Caco-2 (cell line): ENCODE results near the gene RLF. TPM values are rescaled to one million over a fixed set of nuclear protein-coding genes. Genes with fewer than 3 reads are reported as not detected.

Source experiments
- BruUV-seq: library from RNA; stranded (reverse); fragments of 400-500 nt; replicated peaks from 2 replicates; lab custom pipeline; 2021; lab: Mats Ljungman, UMichigan
- CTCF ChIA-PET: fragments of 300-600 bp; sonication (Branson Sonifier 250); formaldehyde crosslinking; loops from one replicate; lab custom pipeline; 2022; ENCODE audit warnings: antibody characterized with exemption; lab: Charles Lee
- POLR2A ChIA-PET: fragments of 300-600 bp; sonication (Branson Sonifier 250); formaldehyde crosslinking; loops from one replicate; lab custom pipeline; 2022; ENCODE audit warnings: antibody characterized with exemption; lab: Charles Lee
- DNase-seq, 2 experiments: peaks; one replicate each; pipeline versions ENCODE4 v3.0.0 to v3.0.0-alpha.2; 2020 to 2022
- H3K27me3 ChIP-seq: replicated peaks from 2 replicates; pipeline ENCODE4 v1.6.0; 2011; ENCODE audit warnings: low read length; ENCODE audit not compliant: control insufficient read depth, insufficient read depth
- H3K36me3 ChIP-seq: 2 replicates; pipeline ENCODE4 v1.5.1; 2011; ENCODE audit warnings: low read length; ENCODE audit not compliant: control insufficient read depth, insufficient read depth
- H3K4me1 ChIP-seq: fragments of 250-450 bp; sonication (Bioruptor Pico); 2 replicates; pipeline ENCODE4 v1.5.1; 2020; ENCODE audit warnings: mild to moderate bottlenecking
- H3K4me3 ChIP-seq: 2 replicates; pipeline ENCODE4 v1.5.1; 2011; ENCODE audit warnings: low read depth, mild to moderate bottlenecking, control low read depth, low read length
- H3K9me3 ChIP-seq: fragments of 250-450 bp; sonication (Bioruptor Pico); 2 replicates; pipeline ENCODE4 v1.5.1; 2020; ENCODE audit warnings: mild to moderate bottlenecking, moderate library complexity
- H3K27ac Mint-ChIP-seq: one replicate; pipeline ENCODE4 v1.8.0; 2022; ENCODE audit warnings: mixed read lengths; ENCODE audit not compliant: unreplicated experiment
- H3K27me3 Mint-ChIP-seq: one replicate; pipeline ENCODE4 v1.8.0; 2022; ENCODE audit warnings: mixed read lengths; ENCODE audit not compliant: insufficient read depth, unreplicated experiment
- H3K36me3 Mint-ChIP-seq: one replicate; pipeline ENCODE4 v1.8.0; 2022; ENCODE audit warnings: mild to moderate bottlenecking, mixed read lengths; ENCODE audit not compliant: insufficient read depth, unreplicated experiment
- H3K4me1 Mint-ChIP-seq: one replicate; pipeline ENCODE4 v1.8.0; 2022; ENCODE audit warnings: low read depth, mixed read lengths; ENCODE audit not compliant: unreplicated experiment
- H3K4me3 Mint-ChIP-seq: one replicate; pipeline ENCODE4 v1.8.0; 2022; ENCODE audit warnings: mild to moderate bottlenecking, moderate library complexity, mixed read lengths; ENCODE audit not compliant: unreplicated experiment
- H3K9me3 Mint-ChIP-seq: one replicate; pipeline ENCODE4 v1.8.0; 2022; ENCODE audit warnings: mixed read lengths; ENCODE audit not compliant: unreplicated experiment
- intact Hi-C: fragments of 100-400 bp; cut with micrococcal nuclease; formaldehyde crosslinking; loops from one replicate; pipeline ENCODE4 v1.10.0; 2022; ENCODE audit not compliant: unreplicated experiment
- total RNA-seq: library from RNA; stranded (reverse); gene quantifications from 2 replicates; pipeline ENCODE4 v1.2.3, GENCODE V29; 2022
- TF ChIP-seq, protein P1 (sequence below), 2 experiments: fragments of 200-600 bp in 1 of 2; IDR thresholded peaks; 1 replicate in 1 of 2; 2 replicates in 1 of 2; pipeline versions ENCODE4 v1.5.1 to v1.8.0; 2011 to 2022; ENCODE audit warnings: antibody characterized with exemption in 1 of 2, control low read depth in 1 of 2, inconsistent platforms in 1 of 2, low read depth in 1 of 2, low read length in 1 of 2, mild to moderate bottlenecking in 1 of 2, moderate library complexity in 1 of 2; ENCODE audit not compliant: insufficient read depth in 1 of 2, severe bottlenecking in 1 of 2, unreplicated experiment in 1 of 2

The RLF gene
- total RNA-seq, 1 experiment from 2014 or later: 11.6 TPM

DNA sequence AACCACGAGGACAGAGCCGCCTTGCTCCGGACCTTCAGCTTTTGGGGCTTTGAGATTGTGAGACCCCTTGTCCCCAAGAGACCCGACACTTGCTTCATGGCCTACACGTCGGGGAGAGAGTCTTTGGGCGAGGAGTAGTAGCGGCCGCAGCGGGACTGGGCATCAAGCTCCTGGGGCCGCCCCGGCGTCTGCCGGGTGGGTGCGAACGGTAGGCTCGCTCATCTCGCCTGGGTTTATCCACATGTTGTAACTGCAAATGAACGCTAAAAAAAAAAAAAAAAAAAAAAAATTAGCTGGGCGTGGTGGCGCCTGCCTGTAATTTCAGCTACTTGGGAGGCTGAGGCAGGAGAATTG is 27.9 kb upstream of the RLF start:
- H3K27ac Mint-ChIP-seq: no peak overlapping the region
- Histone ChIP-seq H3K4me3 (no peak overlapping the region), H3K36me3 (no peaks in the 10 kb centered on the region), H3K27me3 (no peaks in the 10 kb centered on the region), H3K9me3 (peaks cover 8% of the 10 kb centered on the region; the same call in 1 of the 2 replicates), H3K4me1 (peaks cover 13% of the 10 kb centered on the region)
- ChIA-PET POLR2A (interaction anchor here (0.6 kb wide), 1 partner anchor 9 kb away, joined by 3 read pairs; no protein-coding TSS in a partner anchor), CTCF (interaction anchor here (0.6 kb wide), 1 partner anchor 205 kb away, joined by 5 read pairs; no protein-coding TSS in a partner anchor)
- H3K9me3 Mint-ChIP-seq: no peaks in the 10 kb centered on the region
- no peaks in the 10 kb centered on the region for H3K27me3 Mint-ChIP-seq
- H3K4me3 Mint-ChIP-seq: no peak overlapping the region
- BruUV-seq: no TSS peak
- intact Hi-C loops: no loop called here
- H3K4me1 Mint-ChIP-seq: peaks cover 8% of the 10 kb centered on the region
- no peak for DNase-seq
- peaks cover 6% of the 10 kb centered on the region for H3K36me3 Mint-ChIP-seq
- TF ChIP-seq, protein P1, sequence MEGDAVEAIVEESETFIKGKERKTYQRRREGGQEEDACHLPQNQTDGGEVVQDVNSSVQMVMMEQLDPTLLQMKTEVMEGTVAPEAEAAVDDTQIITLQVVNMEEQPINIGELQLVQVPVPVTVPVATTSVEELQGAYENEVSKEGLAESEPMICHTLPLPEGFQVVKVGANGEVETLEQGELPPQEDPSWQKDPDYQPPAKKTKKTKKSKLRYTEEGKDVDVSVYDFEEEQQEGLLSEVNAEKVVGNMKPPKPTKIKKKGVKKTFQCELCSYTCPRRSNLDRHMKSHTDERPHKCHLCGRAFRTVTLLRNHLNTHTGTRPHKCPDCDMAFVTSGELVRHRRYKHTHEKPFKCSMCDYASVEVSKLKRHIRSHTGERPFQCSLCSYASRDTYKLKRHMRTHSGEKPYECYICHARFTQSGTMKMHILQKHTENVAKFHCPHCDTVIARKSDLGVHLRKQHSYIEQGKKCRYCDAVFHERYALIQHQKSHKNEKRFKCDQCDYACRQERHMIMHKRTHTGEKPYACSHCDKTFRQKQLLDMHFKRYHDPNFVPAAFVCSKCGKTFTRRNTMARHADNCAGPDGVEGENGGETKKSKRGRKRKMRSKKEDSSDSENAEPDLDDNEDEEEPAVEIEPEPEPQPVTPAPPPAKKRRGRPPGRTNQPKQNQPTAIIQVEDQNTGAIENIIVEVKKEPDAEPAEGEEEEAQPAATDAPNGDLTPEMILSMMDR (IDR thresholded peaks at IDR 0.05; ENCODE audit: insufficient read depth in 1 of 2, low read depth in 1 of 2, low read length in 1 of 2, severe bottlenecking in 1 of 2, unreplicated experiment in 1 of 2): no peak

GRCh38 chr1:40133839-40134238 is 27.3 kb upstream of the RLF start:
- no TSS peak for BruUV-seq
- Mint-ChIP-seq H3K27me3 (no peaks in the 10 kb centered on the region), H3K4me3 (no peak overlapping the region), H3K36me3 (peaks cover 6% of the 10 kb centered on the region), H3K9me3 (peaks cover 1% of the 10 kb centered on the region), H3K4me1 (peaks cover 8% of the 10 kb centered on the region), H3K27ac (no peak overlapping the region)
- Histone ChIP-seq H3K27me3 (no peaks in the 10 kb centered on the region), H3K4me1 (peaks cover 13% of the 10 kb centered on the region), H3K36me3 (no peaks in the 10 kb centered on the region), H3K4me3 (no peak overlapping the region), H3K9me3 (peaks cover 10% of the 10 kb centered on the region; the same call in 1 of the 2 replicates)
- TF ChIP-seq, protein P1 (IDR thresholded peaks at IDR 0.05; ENCODE audit: insufficient read depth in 1 of 2, low read depth in 1 of 2, low read length in 1 of 2, severe bottlenecking in 1 of 2, unreplicated experiment in 1 of 2): no peak
- ChIA-PET CTCF (no interaction called here), POLR2A (interaction anchor here (0.6 kb wide), 1 partner anchor 10 kb away, joined by 3 read pairs; no protein-coding TSS in a partner anchor)
- intact Hi-C loops: no loop called here
- no peak for DNase-seq

DNA sequence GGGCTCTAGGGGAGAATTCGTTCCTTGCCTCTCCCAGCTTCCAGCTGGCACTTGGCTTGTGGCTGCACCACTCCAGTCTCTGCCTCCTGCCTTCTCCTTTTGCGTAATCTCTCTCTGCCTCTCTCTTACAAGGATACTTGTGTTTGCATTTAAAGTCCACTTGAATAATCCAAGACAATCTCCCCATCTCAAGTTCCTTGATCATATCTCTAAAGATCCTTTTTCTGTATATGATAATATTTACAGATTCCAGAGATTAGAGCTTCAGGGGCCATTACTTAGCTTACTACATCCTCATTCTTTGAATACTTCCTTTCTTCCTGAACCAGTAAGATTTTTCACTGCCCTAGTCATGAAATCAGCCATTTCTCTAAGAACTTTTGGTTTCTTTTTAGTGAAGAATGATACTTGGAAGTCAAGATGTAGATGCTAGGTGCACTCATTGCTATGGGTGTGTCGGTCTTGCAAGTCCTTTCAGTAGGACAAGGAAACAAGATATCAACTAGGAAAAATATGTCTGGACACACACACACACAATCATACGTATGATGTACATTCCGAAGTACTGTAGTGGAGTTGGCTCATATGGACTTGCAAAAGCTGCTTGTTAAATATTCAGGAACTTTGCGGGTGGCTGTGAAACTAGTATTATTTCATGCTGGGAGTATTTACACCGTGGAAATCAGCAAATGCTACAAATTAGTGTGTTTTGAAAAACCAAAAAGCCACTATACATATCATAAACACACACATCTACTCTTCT is 20.8 kb upstream of the RLF start:
- H3K9me3 ChIP-seq: peaks cover 10% of the 10 kb centered on the region; the same call in 1 of the 2 replicates
- no peak overlapping the region for H3K4me3 ChIP-seq
- Mint-ChIP-seq H3K4me3 (peak overlapping the region; percentile 47), H3K27me3 (no peaks in the 10 kb centered on the region), H3K27ac (peak overlapping the region; percentile 26), H3K9me3 (peaks cover 15% of the 10 kb centered on the region), H3K4me1 (peaks cover 19% of the 10 kb centered on the region), H3K36me3 (peaks cover 15% of the 10 kb centered on the region)
- CTCF ChIA-PET: interaction anchor here (0.5 to 0.9 kb wide), 4 partner anchors 12 to 198 kb away, joined by 3 to 4 read pairs (median 3); no protein-coding TSS in a partner anchor
- peak; percentile 49 to 63 for DNase-seq
- POLR2A ChIA-PET: interaction anchor here (0.5 to 0.7 kb wide), 2 partner anchors 12 to 96 kb away, joined by 3 to 9 read pairs; no protein-coding TSS in a partner anchor
- H3K4me1 ChIP-seq: peaks cover 13% of the 10 kb centered on the region
- H3K27me3 ChIP-seq: no peaks in the 10 kb centered on the region
- BruUV-seq: no TSS peak
- H3K36me3 ChIP-seq: no peaks in the 10 kb centered on the region
- intact Hi-C loops: loop anchor here (1.0 to 10.0 kb wide), 2 partner anchors 9 to 56 kb away; no protein-coding TSS in a partner anchor
- TF ChIP-seq, protein P1 (IDR thresholded peaks at IDR 0.05; ENCODE audit: insufficient read depth in 1 of 2, low read depth in 1 of 2, low read length in 1 of 2, severe bottlenecking in 1 of 2, unreplicated experiment in 1 of 2): no peak
